DMS 273 (cell line): Measurements from ENCODE around the gene RAB11FIP3.
A peak's percentile ranks its signal among the peaks of the same experiment; 100 is the strongest.

Experiments
- DNase-seq: peaks from one replicate; lab custom pipeline; 2025; ENCODE audit not compliant: unreplicated experiment; lab: John Stamatoyannopoulos, UW

RAB11FIP3 gene

DNA sequence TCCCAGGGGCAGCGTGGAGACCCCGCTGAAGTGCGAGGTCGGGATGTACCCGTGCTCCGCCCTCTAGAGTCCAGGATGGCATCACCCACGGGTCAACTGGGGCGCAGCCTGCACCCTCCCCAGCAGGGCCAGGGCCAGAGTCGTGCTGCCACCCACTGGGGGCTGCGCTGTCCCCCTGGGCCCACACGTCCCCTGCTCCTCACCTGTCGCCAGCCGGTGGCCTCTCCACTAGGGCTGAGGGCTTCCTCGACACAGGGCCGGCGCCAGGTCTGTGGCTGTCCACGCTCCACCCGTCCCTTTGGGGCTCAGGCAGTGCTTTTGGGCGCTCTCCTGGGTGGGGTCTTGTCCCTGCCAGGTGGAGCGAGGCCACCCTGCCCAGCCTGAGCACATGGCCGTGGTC, 123.1 kb downstream of the RAB11FIP3 start:
- DNase-seq, result no peak

DNA sequence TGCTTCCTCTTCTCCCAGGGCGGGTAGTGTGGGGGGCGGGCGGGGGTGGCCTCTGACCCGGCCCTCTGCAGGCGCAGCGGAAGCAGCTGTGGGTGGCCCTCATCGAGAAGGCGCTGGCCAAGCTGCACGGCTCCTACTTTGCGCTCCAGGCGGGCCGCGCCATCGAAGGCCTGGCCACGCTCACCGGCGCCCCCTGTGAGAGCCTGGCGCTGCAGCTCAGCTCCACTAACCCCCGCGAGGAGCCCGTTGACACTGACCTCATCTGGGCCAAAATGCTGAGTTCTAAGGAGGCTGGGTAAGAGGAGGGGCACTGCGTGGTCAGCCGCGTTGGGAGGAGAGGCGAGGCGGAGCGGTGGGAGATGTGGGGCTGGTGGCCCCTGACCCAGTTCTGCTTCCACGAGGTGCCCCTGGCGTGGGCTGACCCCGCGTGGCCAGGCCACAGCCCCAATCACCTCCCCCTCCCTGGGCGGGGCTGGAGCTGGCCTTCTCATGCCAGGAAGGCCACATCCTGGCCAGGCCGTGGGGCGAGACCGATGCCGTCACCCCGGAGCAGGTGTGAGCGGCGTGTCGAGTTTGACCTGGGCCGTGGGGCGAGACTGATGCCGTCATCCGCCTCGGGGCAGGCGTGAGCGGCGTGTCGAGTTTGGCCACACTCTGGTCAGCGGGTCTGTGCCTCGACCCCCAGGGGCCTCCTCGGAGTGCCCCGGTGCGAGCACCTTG, 124.3 kb downstream of the RAB11FIP3 start:
- no peak for DNase-seq

- DNase-seq, result no peak
These were observed 125.8 kb downstream of the RAB11FIP3 start for GRCh38 chr16:551210-551609.

GRCh38 chr16:552171-552570, 126.7 kb downstream of the RAB11FIP3 start:
- DNase-seq, result no peak

- no peak for DNase-seq
These were observed 128.3 kb downstream of the RAB11FIP3 start for GRCh38 chr16:553601-554296.

DNA sequence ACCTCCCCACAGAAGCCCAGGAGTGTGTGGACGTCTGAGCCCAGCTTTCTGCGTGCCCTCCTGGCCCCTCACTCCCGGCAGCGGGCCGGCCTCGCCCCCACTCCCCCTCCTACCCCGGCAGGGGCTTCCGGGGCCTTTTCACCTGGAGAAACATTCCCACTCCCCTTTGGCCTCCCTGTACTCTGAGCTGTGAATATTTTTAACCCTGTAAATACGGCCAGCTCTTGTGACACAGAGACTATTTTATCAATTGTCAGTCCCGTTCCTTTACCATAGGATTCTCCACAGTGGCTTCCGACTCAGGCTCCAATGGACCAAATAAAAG, 128.8 kb downstream of the RAB11FIP3 start:
- no peak for DNase-seq

DNA sequence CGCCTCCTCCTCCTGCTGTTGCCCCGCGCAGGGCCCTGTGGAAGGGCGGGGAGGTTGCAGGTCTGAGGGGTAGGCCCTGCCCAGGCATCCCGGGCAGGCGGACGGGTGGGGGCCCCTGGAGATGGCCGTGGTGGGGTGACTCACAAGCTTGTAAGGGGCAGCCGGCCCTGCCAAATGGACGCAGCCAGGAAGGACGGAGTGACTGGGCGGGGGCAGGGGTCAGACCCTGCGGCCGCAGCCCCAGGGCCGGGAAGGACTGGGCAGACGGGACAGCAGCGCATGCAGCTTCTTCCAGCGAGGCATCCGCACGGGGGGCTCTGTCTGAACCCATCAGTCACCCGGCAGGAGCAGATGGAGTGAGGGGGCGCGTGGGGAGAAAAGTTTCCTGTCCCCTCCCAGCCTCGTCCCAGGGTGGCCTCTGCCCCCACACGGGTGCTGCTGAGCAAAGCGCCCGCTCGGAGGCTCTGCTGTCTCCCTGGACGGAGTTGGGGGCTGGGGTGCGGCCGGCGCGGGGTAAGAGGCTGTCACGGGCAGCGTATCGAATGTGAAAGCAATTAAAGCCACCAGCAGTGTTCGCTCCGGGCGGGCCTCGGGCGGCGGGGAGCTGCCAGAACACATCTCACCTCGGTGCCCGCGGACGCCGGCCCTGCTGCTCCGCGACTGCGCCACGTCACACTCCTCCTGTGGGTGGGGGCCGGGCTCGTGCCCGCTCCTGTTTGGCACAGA, 129.4 kb downstream of the RAB11FIP3 start:
- peak; percentile 81 for DNase-seq

- DNase-seq, result peak; percentile 55
These were observed 130.4 kb downstream of the RAB11FIP3 start for GRCh38 chr16:555528-556473.

GRCh38 chr16:556474-557173, 131.2 kb downstream of the RAB11FIP3 start:
- peak; percentile 31 for DNase-seq

- DNase-seq, result no peak
These were observed 132.2 kb downstream of the RAB11FIP3 start for GRCh38 chr16:557463-558297.

- peak; percentile 48 for DNase-seq
These were observed 133.0 kb downstream of the RAB11FIP3 start for GRCh38 chr16:558298-559020.

DNA sequence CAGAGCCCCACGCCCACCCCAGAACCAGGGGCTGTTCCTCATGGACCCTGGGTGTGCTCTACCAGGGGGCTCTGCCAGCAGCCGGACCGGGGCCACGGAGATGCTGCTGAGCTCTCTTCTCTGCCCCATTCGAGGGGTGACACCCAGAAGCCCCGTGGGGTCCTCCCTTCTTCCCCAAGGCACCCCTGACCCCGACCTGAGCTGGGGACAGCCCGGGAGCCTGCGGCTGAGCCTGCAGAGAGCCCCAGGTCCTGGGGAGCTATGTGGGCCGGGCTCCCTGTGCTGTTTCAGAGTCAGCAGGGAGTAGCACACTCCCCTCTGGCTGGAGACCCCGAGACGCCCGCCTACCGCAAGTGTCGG, 133.6 kb downstream of the RAB11FIP3 start:
- no peak for DNase-seq

GRCh38 chr16:559411-560203, 134.2 kb downstream of the RAB11FIP3 start:
- DNase-seq, result peak; percentile 56

DNA sequence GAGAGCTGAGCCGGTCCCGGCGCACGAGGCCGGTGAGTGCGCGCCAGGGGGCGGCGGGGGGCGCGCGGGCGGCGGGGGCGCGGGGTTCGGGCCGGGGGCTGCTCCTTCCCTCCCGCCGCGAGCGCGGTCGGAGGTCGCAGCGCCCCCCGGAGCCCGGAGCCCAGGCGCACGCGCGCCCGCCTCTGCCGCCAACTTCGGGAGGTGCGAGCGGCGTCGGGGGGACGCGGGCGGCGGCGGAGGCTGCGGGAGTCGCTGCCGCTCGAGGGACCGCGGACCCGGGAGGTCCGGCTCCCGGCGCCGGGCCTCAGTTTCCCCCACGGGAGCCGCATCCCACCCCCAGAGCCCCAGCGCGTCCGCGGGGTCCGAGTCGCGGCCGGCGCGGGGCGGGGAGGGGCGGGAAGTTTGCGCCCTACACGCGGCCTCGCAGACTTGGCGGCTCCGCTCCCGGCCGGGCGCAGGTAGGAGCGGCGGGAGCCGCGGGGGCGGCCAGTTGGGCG, 134.8 kb downstream of the RAB11FIP3 start, which contains the start of gene PRR35:
Gene PRR35, plus strand, starts transcription at position 191 of the 497 bp plus-strand sequence. CDS start 2,901 bp downstream, outside the sequence.
- DNase-seq, result peak; percentile 64

DNA sequence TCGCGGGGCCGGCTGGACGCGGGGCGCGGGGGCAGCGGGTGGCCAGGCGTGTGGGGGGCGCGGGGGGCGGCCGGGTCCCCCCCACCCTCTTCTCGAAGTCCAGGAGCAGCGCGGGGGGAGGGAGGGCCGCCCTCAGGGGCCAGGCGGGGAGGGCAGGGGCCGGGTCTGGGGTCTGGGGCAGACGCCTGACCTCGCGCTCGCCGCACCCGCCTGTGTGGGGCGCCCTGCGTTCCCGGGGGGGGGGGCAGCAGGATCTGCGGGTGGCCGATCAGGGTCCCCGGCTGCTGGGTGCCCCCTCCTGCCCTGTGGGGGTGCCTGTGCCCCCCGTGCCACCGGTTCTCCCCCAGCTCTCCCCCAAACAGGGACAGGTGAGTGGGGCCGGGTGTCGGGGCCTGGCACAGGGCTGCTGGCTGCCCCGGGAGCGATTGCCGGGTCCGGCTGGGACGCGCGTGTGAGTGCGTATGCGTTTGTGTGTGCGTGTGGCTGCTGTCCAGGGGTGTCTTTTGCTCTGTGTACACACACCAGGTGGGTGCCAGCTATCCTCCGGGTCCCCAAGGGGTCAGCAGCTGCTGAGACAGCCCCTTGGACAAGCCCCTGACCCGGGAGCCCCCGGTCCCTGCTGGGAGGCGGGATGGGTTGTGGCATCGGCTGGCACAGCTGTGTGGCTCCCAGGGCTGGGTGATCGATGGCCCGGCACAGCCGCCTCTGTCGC, 135.4 kb downstream of the RAB11FIP3 start:
- no peak for DNase-seq

DNA sequence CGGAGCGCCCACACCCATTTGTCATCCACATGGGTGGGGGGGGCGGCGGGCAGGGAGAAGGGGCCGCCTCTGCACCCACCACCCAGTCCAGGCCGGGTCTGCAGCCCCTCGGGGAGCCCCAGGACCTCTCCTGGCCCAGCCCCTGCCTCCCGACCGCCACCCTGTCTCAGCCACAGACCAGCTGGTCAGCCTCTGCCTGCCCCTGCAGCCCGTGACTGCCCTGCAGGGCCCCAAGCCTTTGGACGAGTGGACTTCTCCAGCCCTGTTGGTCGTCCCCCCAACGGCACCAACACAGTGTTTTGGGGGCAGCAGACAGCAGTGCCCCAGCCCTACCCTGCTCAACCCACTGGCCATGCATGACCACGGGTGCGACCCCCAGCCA, 136.0 kb downstream of the RAB11FIP3 start:
- DNase-seq, result no peak
